Brain microvascular endothelial cell (primary cell): Measurements from ENCODE around the gene ARHGAP44.

Source experiments
- DNase-seq: peaks from one replicate; pipeline ENCODE4 v3.0.0-alpha.2; 2020
- H3K27ac ChIP-seq: fragments of 250-450 bp; sonication (Bioruptor Pico); 2 replicates; pipeline ENCODE4 v1.5.1; 2020; ENCODE audit warnings: mild to moderate bottlenecking, moderate library complexity
- H3K27me3 ChIP-seq: fragments of 250-450 bp; sonication (Bioruptor Pico); replicated peaks from 2 replicates; pipeline ENCODE4 v1.5.1; 2020; ENCODE audit warnings: mild to moderate bottlenecking
- H3K36me3 ChIP-seq: fragments of 250-450 bp; sonication (Bioruptor Pico); replicated peaks from 2 replicates; pipeline ENCODE4 v1.5.1; 2020; ENCODE audit warnings: mild to moderate bottlenecking
- H3K4me3 ChIP-seq: 2 replicates; pipeline ENCODE4 v1.5.1; 2011; ENCODE audit warnings: low read depth, mild to moderate bottlenecking, control low read depth, low read length, moderate library complexity
- CTCF ChIP-seq: IDR thresholded peaks from 2 replicates; pipeline ENCODE4 v1.5.1; 2011; ENCODE audit warnings: low read depth, mild to moderate bottlenecking, moderate library complexity, low read length, control low read depth, inconsistent platforms; ENCODE audit errors: missing control alignments
- in situ Hi-C: cut with HindIII; loops from 2 replicates; pipeline ENCODE4 v1.10.0; 2017; ENCODE audit warnings: low sequenced_read_pairs, low pct_ligation_motif_present

ARHGAP44 gene

GRCh38 chr17:13003454-13003851, 214.2 kb downstream of the ARHGAP44 start:
- in situ Hi-C loops, result no loop called here
- TF ChIP-seq CTCF, result no peak
- no peak for DNase-seq
- no peak overlapping the region for H3K4me3 ChIP-seq
- no peak overlapping the region for H3K27ac ChIP-seq
- peaks cover 65% of the 10 kb centered on the region for H3K36me3 ChIP-seq
- H3K27me3 ChIP-seq, result no peaks in the 10 kb centered on the region

GRCh38 chr17:13003927-13004326, 214.6 kb downstream of the ARHGAP44 start:
- in situ Hi-C loops, result no loop called here
- H3K36me3 ChIP-seq, result peaks cover 64% of the 10 kb centered on the region
- DNase-seq, result no peak
- no peak overlapping the region for H3K4me3 ChIP-seq
- H3K27ac ChIP-seq, result no peak overlapping the region
- H3K27me3 ChIP-seq, result no peaks in the 10 kb centered on the region
- no peak for TF ChIP-seq CTCF

- Histone ChIP-seq H3K36me3 (peaks cover 61% of the 10 kb centered on the region), H3K4me3 (no peak overlapping the region), H3K27ac (no peak overlapping the region), H3K27me3 (no peaks in the 10 kb centered on the region)
- in situ Hi-C loops, result no loop called here
- no peak for TF ChIP-seq CTCF
- no peak for DNase-seq
Measured at GRCh38 chr17:13004336-13004735, 215.0 kb downstream of the ARHGAP44 start.

- in situ Hi-C loops, result no loop called here
- TF ChIP-seq CTCF, result no peak
Measured at GRCh38 chr17:13005530-13005929, 216.2 kb downstream of the ARHGAP44 start.

GRCh38 chr17:13008461-13008860, 219.2 kb downstream of the ARHGAP44 start:
- TF ChIP-seq CTCF, result no peak
- Histone ChIP-seq H3K27me3 (no peaks in the 10 kb centered on the region), H3K27ac (no peak overlapping the region)

More at GRCh38 chr17:13005530-13005929, 216.2 kb downstream of the ARHGAP44 start:
- H3K27me3 ChIP-seq, result no peaks in the 10 kb centered on the region
- no peak overlapping the region for H3K4me3 ChIP-seq
- no peak for DNase-seq
- H3K27ac ChIP-seq, result no peak overlapping the region
- H3K36me3 ChIP-seq, result peaks cover 58% of the 10 kb centered on the region

GRCh38 chr17:13010959-13011358, 221.7 kb downstream of the ARHGAP44 start:
- no peak overlapping the region for H3K4me3 ChIP-seq
- TF ChIP-seq CTCF, result no peak
- no peak for DNase-seq
- H3K27me3 ChIP-seq, result no peaks in the 10 kb centered on the region
- H3K36me3 ChIP-seq, result peaks cover 71% of the 10 kb centered on the region
- in situ Hi-C loops, result no loop called here
- H3K27ac ChIP-seq, result no peak overlapping the region

More at GRCh38 chr17:13008461-13008860, 219.2 kb downstream of the ARHGAP44 start:
- Histone ChIP-seq H3K4me3 (no peak overlapping the region), H3K36me3 (peaks cover 64% of the 10 kb centered on the region)
- DNase-seq, result no peak
- in situ Hi-C loops, result no loop called here
